B cell (primary cell): ENCODE results near the gene ANKRD24. TPM values are rescaled to one million over a fixed set of nuclear protein-coding genes. Genes with fewer than 3 reads are reported as not detected.
"Not testable (repeated sequence)": the region's sequence is repeated elsewhere in the genome, so short reads cannot be mapped to it uniquely, and the experiment has no call there.

ENCODE experiments used
- ATAC-seq: fragments of 200-7000 bp; cut with Tn5 transposase; one replicate; pipeline ENCODE4 v1.10.0; 2021; ENCODE audit warnings: low read depth, mild to moderate bottlenecking, moderate number of reproducible peaks, moderate library complexity
- CTCF ChIA-PET: fragments of 350-600 bp; sonication (Branson Sonifier 250); formaldehyde crosslinking; loops from one replicate; lab custom pipeline; 2021; ENCODE audit warnings: antibody characterized with exemption, inconsistent platforms; lab: Charles Lee
- POLR2A ChIA-PET: fragments of 350-600 bp; sonication (Branson Sonifier 250); formaldehyde crosslinking; loops from one replicate; lab custom pipeline; 2021; ENCODE audit warnings: antibody characterized with exemption; lab: Charles Lee
- DNase-seq: peaks from one replicate; pipeline ENCODE4 v3.0.0; 2013
- H2AFZ ChIP-seq: 2 replicates; pipeline ENCODE4 v1.6.1; 2012; ENCODE audit warnings: mild to moderate bottlenecking, low read depth, low read length; ENCODE audit not compliant: insufficient read depth, poor library complexity, severe bottlenecking
- H3K27ac ChIP-seq, 2 donors: 1 replicate in 1 of 2; 2 replicates in 1 of 2; pipeline ENCODE4 v1.5.1; 2012 to 2013; ENCODE audit warnings: low read length in 2 of 2, mild to moderate bottlenecking in 2 of 2, moderate library complexity in 1 of 2
- H3K27me3 ChIP-seq, 4 experiments: fragments of 200-600 bp in 1 of 4; sonication (generic) in 1 of 4; replicated peaks in 1 of 4; 1 replicate in 2 of 4; 2 replicates in 2 of 4; pipeline versions ENCODE4 v1.6.1 to v1.7.0; 2013 to 2016; ENCODE audit warnings: low read length in 3 of 4, mild to moderate bottlenecking in 2 of 4, mixed read lengths in 1 of 4, moderate library complexity in 1 of 4; ENCODE audit not compliant: insufficient read depth in 4 of 4, control insufficient read depth in 3 of 4; ENCODE audit errors: control extremely low read depth in 1 of 4
- H3K36me3 ChIP-seq, 2 experiments: replicated peaks in 1 of 2; 1 replicate in 1 of 2; 2 replicates in 1 of 2; pipeline versions ENCODE4 v1.6.1 to v1.7.1; 2013; ENCODE audit warnings: low read length in 1 of 2; ENCODE audit not compliant: insufficient read depth in 2 of 2, control insufficient read depth in 1 of 2; ENCODE audit errors: control extremely low read depth in 1 of 2, extremely low read depth in 1 of 2
- H3K4me1 ChIP-seq, 2 donors: fragments of 200-600 bp in 1 of 2; sonication (generic) in 1 of 2; 1 replicate in 1 of 2; 2 replicates in 1 of 2; pipeline versions ENCODE4 v1.5.1 to v1.6.1; 2013 to 2017; ENCODE audit warnings: low read length in 2 of 2; ENCODE audit not compliant: control insufficient read depth in 2 of 2, insufficient read depth in 2 of 2
- H3K4me2 ChIP-seq: replicated peaks from 2 replicates; pipeline ENCODE3; 2012; ENCODE audit warnings: mild to moderate bottlenecking, low read depth, low read length; ENCODE audit not compliant: poor library complexity, severe bottlenecking
- H3K4me3 ChIP-seq, 5 experiments: fragments of 200-600 bp in 1 of 5; sonication (generic) in 1 of 5; 1 replicate in 3 of 5; 2 replicates in 2 of 5; pipeline versions ENCODE4 v1.5.1 to v1.7.0; 2011 to 2016; ENCODE audit warnings: low read length in 4 of 5, mild to moderate bottlenecking in 4 of 5, low read depth in 2 of 5, control low read depth in 1 of 5, moderate library complexity in 1 of 5; ENCODE audit not compliant: insufficient read depth in 1 of 5; ENCODE audit errors: control extremely low read depth in 1 of 5, extremely low read depth in 1 of 5
- H3K79me2 ChIP-seq: fragments of 200-600 bp; sonication (generic); one replicate; pipeline ENCODE4 v1.6.0; 2016; ENCODE audit warnings: low read length; ENCODE audit not compliant: control insufficient read depth, insufficient read depth
- H3K9ac ChIP-seq: fragments of 200-600 bp; sonication (generic); 2 replicates; pipeline ENCODE4 v1.6.1; 2017; ENCODE audit warnings: mild to moderate bottlenecking, low read length, moderate library complexity
- H3K9me3 ChIP-seq, 3 donors: one replicate each; pipeline versions ENCODE4 v1.6.1 to v1.7.1; 2013; ENCODE audit warnings: low read length in 2 of 3; ENCODE audit not compliant: control insufficient read depth in 2 of 3, insufficient read depth in 1 of 3; ENCODE audit errors: control extremely low read depth in 1 of 3
- H4K20me1 ChIP-seq: 2 replicates; pipeline ENCODE4 v1.6.0; 2012; ENCODE audit warnings: mild to moderate bottlenecking, low read length; ENCODE audit not compliant: insufficient read depth, control insufficient read depth, poor library complexity, severe bottlenecking
- H3K27ac Mint-ChIP-seq: one replicate; pipeline ENCODE4 v1.8.0; 2021; ENCODE audit warnings: mixed read lengths
- H3K27me3 Mint-ChIP-seq: one replicate; pipeline ENCODE4 v1.8.0; 2021; ENCODE audit warnings: mixed read lengths
- H3K4me1 Mint-ChIP-seq: one replicate; pipeline ENCODE4 v1.8.0; 2021; ENCODE audit warnings: mixed read lengths
- H3K4me3 Mint-ChIP-seq: one replicate; pipeline ENCODE4 v1.8.0; 2021; ENCODE audit warnings: mixed read lengths
- H3K9me3 Mint-ChIP-seq: one replicate; pipeline ENCODE4 v1.8.0; 2022; ENCODE audit warnings: mixed read lengths; ENCODE audit not compliant: insufficient read depth
- EZH2 ChIP-seq: IDR thresholded peaks from 2 replicates; pipeline ENCODE4 v1.6.1; 2012; ENCODE audit warnings: borderline replicate concordance, low read depth, mild to moderate bottlenecking, moderate library complexity, low read length; ENCODE audit not compliant: insufficient read depth, poor library complexity, severe bottlenecking
- WGBS: methylation state at CpG from one replicate; pipeline ENCODE4 v1.1.5; 2013; ENCODE audit warnings: missing lambda C conversion rate; ENCODE audit not compliant: insufficient coverage; 5-methylcytosine and 5-hydroxymethylcytosine counted together
- intact Hi-C: fragments of 100-400 bp; cut with micrococcal nuclease; formaldehyde crosslinking; loops from one replicate; pipeline ENCODE4 v1.10.0; 2022
- polyA plus RNA-seq: library from polyadenylated mRNA; depleted of rRNA; stranded (reverse); fragments of >200 nt; gene quantifications from 2 replicates; pipeline ENCODE4 v1.2.3, GENCODE V29; 2012
- total RNA-seq, 2 donors: library from RNA; stranded (reverse); fragments of 120-200 nt in 1 of 2; gene quantifications; 1 replicate in 1 of 2; 2 replicates in 1 of 2; pipeline versions ENCODE4 v1.2.3 to v1.2.4, GENCODE V29; 2013 to 2022
- TF ChIP-seq, protein P1 (sequence below): fragments of 200-600 bp; IDR thresholded peaks from one replicate; pipeline ENCODE4 v1.8.0; 2022; ENCODE audit warnings: antibody characterized with exemption, mild to moderate bottlenecking

Gene ANKRD24
- total and polyA plus RNA-seq, 2 donors (not counting 1 experiment from before 2014, with no cell fraction given), result 0.37 to 1.5 TPM

DNA sequence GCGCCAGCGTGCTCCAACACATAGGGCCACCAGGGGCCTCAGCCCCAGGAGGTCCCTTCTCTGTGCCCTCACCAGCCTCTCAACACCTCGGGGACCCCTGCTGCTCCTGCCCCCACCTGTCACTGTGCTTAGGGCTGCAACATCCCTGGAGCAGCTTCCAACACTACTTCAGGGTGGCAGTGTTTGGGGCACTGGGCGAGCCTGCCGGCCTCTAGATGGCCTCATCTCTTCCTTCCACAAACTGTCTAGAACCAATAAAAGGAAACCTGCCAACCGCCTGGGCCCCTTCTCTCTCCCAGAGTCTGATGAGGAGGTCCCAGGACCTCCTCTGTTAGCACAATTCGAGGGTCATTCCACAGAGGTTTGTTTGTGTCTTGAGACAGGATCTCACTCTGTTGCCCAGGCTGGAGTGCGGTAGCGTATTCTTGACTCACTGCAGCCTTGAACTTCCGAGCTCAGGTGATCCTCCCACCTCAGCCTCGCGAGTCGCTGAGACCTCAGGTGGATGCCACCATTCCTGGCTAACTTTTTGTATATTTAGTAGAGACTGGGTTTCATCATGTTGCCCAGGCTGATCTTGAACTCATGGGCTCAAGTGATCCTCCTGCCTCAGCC, 86.4 kb downstream of the ANKRD24 start:
- TF ChIP-seq, protein P1, sequence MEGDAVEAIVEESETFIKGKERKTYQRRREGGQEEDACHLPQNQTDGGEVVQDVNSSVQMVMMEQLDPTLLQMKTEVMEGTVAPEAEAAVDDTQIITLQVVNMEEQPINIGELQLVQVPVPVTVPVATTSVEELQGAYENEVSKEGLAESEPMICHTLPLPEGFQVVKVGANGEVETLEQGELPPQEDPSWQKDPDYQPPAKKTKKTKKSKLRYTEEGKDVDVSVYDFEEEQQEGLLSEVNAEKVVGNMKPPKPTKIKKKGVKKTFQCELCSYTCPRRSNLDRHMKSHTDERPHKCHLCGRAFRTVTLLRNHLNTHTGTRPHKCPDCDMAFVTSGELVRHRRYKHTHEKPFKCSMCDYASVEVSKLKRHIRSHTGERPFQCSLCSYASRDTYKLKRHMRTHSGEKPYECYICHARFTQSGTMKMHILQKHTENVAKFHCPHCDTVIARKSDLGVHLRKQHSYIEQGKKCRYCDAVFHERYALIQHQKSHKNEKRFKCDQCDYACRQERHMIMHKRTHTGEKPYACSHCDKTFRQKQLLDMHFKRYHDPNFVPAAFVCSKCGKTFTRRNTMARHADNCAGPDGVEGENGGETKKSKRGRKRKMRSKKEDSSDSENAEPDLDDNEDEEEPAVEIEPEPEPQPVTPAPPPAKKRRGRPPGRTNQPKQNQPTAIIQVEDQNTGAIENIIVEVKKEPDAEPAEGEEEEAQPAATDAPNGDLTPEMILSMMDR, result no peak
- no peak for TF ChIP-seq EZH2
- intact Hi-C loops, result no loop called here
- Histone ChIP-seq H3K9ac (no peak overlapping the region), H3K4me2 (no peak overlapping the region), H3K9me3 (peaks cover 0 to 6% (median 0%) of the 10 kb centered on the region in 3 donors), H2AFZ (no peak overlapping the region), H3K4me3 (no peak overlapping the region), H3K27ac (no peak overlapping the region), H3K4me1 (peaks cover 0 to 11% of the 10 kb centered on the region in 2 donors), H4K20me1 (peaks cover 9% of the 10 kb centered on the region), H3K79me2 (no peaks in the 10 kb centered on the region), H3K36me3 (peaks cover 0 to 46% of the 10 kb centered on the region in 2 experiments), H3K27me3 (no peaks in the 10 kb centered on the region)
- ChIA-PET POLR2A (no interaction called here), CTCF (interaction anchor here (0.9 to 8.1 kb wide), 4 partner anchors 8 to 256 kb away, joined by 3 to 89 read pairs (median 20); no protein-coding TSS in a partner anchor)
- H3K27me3 Mint-ChIP-seq, result no peaks in the 10 kb centered on the region
- H3K4me3 Mint-ChIP-seq, result no peak overlapping the region
- WGBS, result 89% methylated on average over 9 of the region's 13 CpGs
- no peak overlapping the region for H3K27ac Mint-ChIP-seq
- ATAC-seq (no peak), DNase-seq (no peak)
- peaks cover 12% of the 10 kb centered on the region for H3K4me1 Mint-ChIP-seq
- no peaks in the 10 kb centered on the region for H3K9me3 Mint-ChIP-seq

DNA sequence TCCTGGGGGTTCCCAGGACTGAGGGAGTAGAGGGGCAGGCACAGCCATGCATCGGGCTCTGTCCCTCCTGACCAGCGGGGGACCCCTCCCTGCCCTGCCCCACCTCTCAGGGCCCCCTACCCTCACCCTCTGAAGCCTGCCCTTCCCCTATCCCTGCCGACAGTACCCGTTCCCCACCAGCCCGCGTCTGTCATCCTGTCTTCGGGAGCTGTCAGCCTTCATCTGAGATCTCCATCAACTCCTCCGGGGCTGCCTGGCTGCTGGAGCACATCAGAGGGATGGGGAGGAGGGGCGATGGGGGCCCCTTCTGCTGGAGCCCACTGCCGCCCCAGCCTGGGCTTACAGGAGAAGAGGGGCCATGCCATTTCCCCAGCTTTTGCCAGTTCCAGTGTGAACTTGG, 90.4 kb downstream of the ANKRD24 start:
- DNase-seq (peak; percentile 17), ATAC-seq (no peak)
- H3K4me1 ChIP-seq, result no peaks in the 10 kb centered on the region
- no peak overlapping the region for H3K27ac Mint-ChIP-seq
- peaks cover 0 to 2% (median 0%) of the 10 kb centered on the region in 4 experiments for H3K27me3 ChIP-seq
- no peak overlapping the region for H2AFZ ChIP-seq
- 100% methylated on average over 2 of the region's 10 CpGs for WGBS
- H3K4me3 Mint-ChIP-seq, result no peak overlapping the region
- no peak overlapping the region for H3K27ac ChIP-seq
- H3K27me3 Mint-ChIP-seq, result no peaks in the 10 kb centered on the region
- H3K36me3 ChIP-seq, result peaks cover 0 to 24% of the 10 kb centered on the region in 2 experiments
- H3K4me3 ChIP-seq, result no peak overlapping the region
- ChIA-PET CTCF (interaction anchor here (0.6 to 8.1 kb wide), 2 partner anchors 252 to 788 kb away, joined by 3 to 89 read pairs; no protein-coding TSS in a partner anchor), POLR2A (no interaction called here)
- H3K79me2 ChIP-seq, result no peaks in the 10 kb centered on the region
- intact Hi-C loops, result no loop called here
- peaks cover 0 to 6% (median 0%) of the 10 kb centered on the region in 3 donors for H3K9me3 ChIP-seq
- H3K9me3 Mint-ChIP-seq, result no peaks in the 10 kb centered on the region
- H3K4me1 Mint-ChIP-seq, result no peaks in the 10 kb centered on the region
- H3K9ac ChIP-seq, result no peak overlapping the region
- H4K20me1 ChIP-seq, result no peaks in the 10 kb centered on the region
- H3K4me2 ChIP-seq, result no peak overlapping the region
- TF ChIP-seq EZH2, result no peak
- TF ChIP-seq, protein P1, result no peak

DNA sequence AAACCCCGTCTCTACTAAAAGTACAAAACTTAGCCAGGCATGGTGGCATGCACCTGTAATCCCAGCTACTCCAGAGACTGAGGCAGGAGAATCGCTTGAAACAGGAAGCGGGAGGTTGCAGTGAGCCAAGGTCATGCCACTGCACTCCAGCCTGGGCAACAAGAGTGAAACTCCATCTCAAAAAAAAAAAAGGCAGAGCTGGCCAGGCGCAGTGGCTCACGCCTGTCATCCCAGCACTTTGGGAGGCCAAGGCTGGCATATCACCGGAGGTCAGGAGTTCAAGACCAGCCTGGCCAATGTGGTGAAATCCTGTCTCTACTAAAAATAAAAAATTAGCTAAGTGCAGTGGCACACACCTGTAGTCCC, 91.8 kb downstream of the ANKRD24 start:
- H3K27me3 ChIP-seq, ATAC-seq, H3K4me3 Mint-ChIP-seq, H3K27ac Mint-ChIP-seq, H3K9ac ChIP-seq, H3K27me3 Mint-ChIP-seq, DNase-seq, H3K9me3 Mint-ChIP-seq, intact Hi-C loops, H3K79me2 ChIP-seq, H3K27ac ChIP-seq, H3K4me1 Mint-ChIP-seq, H2AFZ ChIP-seq, H3K4me1 ChIP-seq, H3K9me3 ChIP-seq, H4K20me1 ChIP-seq, H3K4me3 ChIP-seq, H3K4me2 ChIP-seq: not testable (repeated sequence)
- ChIA-PET CTCF (interaction anchor here (0.7 kb wide), 2 partner anchors 444 to 512 kb away, joined by 3 to 4 read pairs; no protein-coding TSS in a partner anchor), POLR2A (interaction anchor here (0.6 kb wide), 1 partner anchor 39 kb away, joined by 6 read pairs; no protein-coding TSS in a partner anchor)
- 90% methylated on average over 6 of the region's 6 CpGs for WGBS
- H3K36me3 ChIP-seq, result peaks cover 0 to 10% of the 10 kb centered on the region in 2 experiments
